ENCODE measurements around the gene DENND2A.

DNA sequence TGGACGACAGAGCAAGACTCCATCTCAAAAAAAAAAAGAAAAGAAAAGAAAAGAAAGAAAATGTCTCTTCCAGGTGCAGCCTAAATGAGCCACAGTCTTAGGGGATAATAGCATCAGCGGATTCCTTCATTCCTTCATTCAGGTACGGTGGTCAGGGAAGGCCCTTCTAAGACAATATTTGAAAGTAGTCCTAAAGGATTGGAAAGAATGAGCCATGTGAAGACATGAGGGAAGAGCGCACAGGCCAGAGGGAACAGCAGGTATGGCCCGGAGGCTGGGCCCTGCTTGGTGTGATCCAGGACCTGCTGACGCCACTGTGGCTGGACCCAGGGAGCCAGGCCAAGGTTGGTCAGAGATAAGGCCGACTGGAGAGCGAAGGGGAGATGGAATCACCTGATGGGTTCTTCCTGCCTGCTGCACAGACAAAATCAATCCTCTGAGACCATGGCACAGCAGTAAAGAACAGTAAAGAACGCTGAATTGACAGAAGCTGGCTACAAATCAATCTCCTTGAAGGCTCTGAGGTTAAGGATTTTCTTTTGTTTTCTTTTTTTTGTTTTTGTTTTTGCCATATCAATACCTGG lies 145.0 kb downstream of the DENND2A start:
- TF ChIP-seq POLR2A (IDR thresholded peaks at IDR 0.05): no peak
- TF ChIP-seq, protein P1, sequence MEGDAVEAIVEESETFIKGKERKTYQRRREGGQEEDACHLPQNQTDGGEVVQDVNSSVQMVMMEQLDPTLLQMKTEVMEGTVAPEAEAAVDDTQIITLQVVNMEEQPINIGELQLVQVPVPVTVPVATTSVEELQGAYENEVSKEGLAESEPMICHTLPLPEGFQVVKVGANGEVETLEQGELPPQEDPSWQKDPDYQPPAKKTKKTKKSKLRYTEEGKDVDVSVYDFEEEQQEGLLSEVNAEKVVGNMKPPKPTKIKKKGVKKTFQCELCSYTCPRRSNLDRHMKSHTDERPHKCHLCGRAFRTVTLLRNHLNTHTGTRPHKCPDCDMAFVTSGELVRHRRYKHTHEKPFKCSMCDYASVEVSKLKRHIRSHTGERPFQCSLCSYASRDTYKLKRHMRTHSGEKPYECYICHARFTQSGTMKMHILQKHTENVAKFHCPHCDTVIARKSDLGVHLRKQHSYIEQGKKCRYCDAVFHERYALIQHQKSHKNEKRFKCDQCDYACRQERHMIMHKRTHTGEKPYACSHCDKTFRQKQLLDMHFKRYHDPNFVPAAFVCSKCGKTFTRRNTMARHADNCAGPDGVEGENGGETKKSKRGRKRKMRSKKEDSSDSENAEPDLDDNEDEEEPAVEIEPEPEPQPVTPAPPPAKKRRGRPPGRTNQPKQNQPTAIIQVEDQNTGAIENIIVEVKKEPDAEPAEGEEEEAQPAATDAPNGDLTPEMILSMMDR (IDR thresholded peaks at IDR 0.05): no peak
